AG04450 (cell line): Measurements from ENCODE around the gene MLN. TPM values are rescaled to one million over a fixed set of nuclear protein-coding genes. Genes with fewer than 3 reads are reported as not detected.

Experiments
- CTCF ChIA-PET: fragments of 300-600, 350-600 bp; formaldehyde crosslinking; extraction: SDS; loops from one replicate; lab custom pipeline; 2022; ENCODE audit warnings: antibody characterized with exemption, inconsistent platforms; lab: Charles Lee
- POLR2A ChIA-PET: fragments of 350-600 bp; formaldehyde crosslinking; extraction: SDS; loops from one replicate; lab custom pipeline; 2021; ENCODE audit warnings: antibody characterized with exemption, inconsistent platforms; lab: Yijun Ruan, JAX
- DNase-seq: peaks from one replicate; pipeline ENCODE4 v3.0.0-alpha.2; 2011; ENCODE audit warnings: low read depth, low spot score
- H3K27ac ChIP-seq: one replicate; pipeline ENCODE4 v1.5.1; 2012; ENCODE audit warnings: low read depth, low read length, control low read depth
- H3K27me3 ChIP-seq: one replicate; pipeline ENCODE4 v1.6.0; 2012; ENCODE audit warnings: low read length; ENCODE audit not compliant: control insufficient read depth, insufficient read depth
- H3K4me3 ChIP-seq: 2 replicates; pipeline ENCODE4 v1.5.1; 2011; ENCODE audit warnings: mild to moderate bottlenecking, low read depth, low read length, control low read depth
- H3K9me3 ChIP-seq: 2 replicates; pipeline ENCODE4 v1.5.1; 2012; ENCODE audit warnings: low read length; ENCODE audit not compliant: control insufficient read depth, insufficient read depth
- polyA minus RNA-seq: library from RNA; depleted of rRNA, polyadenylated mRNA; stranded (reverse); fragments of >200 nt; gene quantifications from 2 replicates; pipeline ENCODE4 v1.2.3, GENCODE V29; 2011; rRNA and poly(A)+ RNA removed
- polyA plus RNA-seq: library from polyadenylated mRNA; depleted of rRNA; stranded (reverse); fragments of >200 nt; gene quantifications from 2 replicates; pipeline ENCODE4 v1.2.3, GENCODE V29; 2011; rRNA removed
- TF ChIP-seq, protein P1 (sequence below): IDR thresholded peaks from 2 replicates; pipeline ENCODE4 v1.5.1; 2011; ENCODE audit warnings: low read depth, low read length, control low read depth, inconsistent platforms

The MLN gene, protein sequence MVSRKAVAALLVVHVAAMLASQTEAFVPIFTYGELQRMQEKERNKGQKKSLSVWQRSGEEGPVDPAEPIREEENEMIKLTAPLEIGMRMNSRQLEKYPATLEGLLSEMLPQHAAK
- not detected in 2 replicates for polyA plus RNA-seq
- polyA minus RNA-seq, result not detected in 2 replicates

DNA sequence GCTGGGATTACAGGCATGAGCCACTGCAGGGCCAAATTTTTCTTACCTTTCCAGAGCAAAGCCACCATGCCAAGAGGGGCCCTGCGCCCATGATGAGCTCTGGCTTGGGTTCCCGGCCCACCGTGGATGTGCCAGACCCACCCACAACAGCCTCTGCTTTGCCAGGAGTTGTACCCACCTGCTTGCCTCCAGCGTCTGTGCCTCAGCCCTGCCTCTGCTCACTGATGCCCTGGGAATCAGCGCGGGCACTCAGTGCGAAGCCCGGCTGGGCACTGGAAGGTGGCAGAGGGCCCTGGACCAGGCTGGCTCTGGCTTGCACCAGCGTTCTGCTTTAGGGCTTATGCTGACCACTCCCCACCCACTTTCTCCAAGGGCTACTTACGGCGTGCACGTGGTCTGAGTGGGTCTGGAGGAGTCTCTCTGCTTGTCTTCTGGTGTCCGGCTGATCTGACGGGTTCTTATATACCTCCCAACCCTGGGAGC lies at the start of gene MLN:
Gene MLN, minus strand, starts transcription at position 433 of the 483 bp plus-strand sequence. CDS start 2,840 bp downstream, outside the sequence.
- Histone ChIP-seq H3K9me3 (no peaks in the 10 kb centered on the region), H3K4me3 (no peak within 1 kb of the TSS), H3K27ac (no peak within 1 kb of the TSS), H3K27me3 (peaks cover 45% of the 10 kb centered on the region)
- CTCF ChIA-PET, result no interaction called here
- TF ChIP-seq, protein P1, sequence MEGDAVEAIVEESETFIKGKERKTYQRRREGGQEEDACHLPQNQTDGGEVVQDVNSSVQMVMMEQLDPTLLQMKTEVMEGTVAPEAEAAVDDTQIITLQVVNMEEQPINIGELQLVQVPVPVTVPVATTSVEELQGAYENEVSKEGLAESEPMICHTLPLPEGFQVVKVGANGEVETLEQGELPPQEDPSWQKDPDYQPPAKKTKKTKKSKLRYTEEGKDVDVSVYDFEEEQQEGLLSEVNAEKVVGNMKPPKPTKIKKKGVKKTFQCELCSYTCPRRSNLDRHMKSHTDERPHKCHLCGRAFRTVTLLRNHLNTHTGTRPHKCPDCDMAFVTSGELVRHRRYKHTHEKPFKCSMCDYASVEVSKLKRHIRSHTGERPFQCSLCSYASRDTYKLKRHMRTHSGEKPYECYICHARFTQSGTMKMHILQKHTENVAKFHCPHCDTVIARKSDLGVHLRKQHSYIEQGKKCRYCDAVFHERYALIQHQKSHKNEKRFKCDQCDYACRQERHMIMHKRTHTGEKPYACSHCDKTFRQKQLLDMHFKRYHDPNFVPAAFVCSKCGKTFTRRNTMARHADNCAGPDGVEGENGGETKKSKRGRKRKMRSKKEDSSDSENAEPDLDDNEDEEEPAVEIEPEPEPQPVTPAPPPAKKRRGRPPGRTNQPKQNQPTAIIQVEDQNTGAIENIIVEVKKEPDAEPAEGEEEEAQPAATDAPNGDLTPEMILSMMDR, result no peak
- POLR2A ChIA-PET, result no interaction called here
- DNase-seq, result no peak

DNA sequence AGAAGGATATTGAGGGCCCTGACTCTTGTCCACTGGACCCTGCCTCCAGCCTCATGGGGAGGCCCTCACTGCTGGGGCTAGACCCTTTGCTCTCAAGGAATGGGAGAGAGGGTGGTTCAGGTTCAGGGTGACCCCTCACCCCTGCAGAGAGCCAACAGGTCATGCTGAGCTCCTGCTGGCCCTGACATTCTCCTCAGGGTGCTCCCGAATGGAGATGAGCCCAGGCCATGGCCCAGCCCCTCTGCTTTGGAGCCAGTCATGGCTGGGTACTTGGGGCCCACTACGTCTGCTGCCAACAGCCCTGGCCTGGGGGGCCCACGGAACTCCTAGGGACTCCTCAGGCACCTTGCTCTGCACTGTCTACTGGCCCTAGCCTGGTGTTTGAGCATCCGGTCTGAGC lies 49.2 kb upstream of the MLN start:
- TF ChIP-seq, protein P1, result no peak
- POLR2A ChIA-PET, result no interaction called here
- Histone ChIP-seq H3K27ac (no peak overlapping the region), H3K9me3 (no peaks in the 10 kb centered on the region; the same call in 1 of the 2 replicates), H3K27me3 (peaks cover 38% of the 10 kb centered on the region), H3K4me3 (no peak overlapping the region)
- CTCF ChIA-PET, result interaction anchor here (0.6 kb wide), 1 partner anchor 727 kb away, joined by 3 read pairs; no protein-coding TSS in a partner anchor
- no peak for DNase-seq

DNA sequence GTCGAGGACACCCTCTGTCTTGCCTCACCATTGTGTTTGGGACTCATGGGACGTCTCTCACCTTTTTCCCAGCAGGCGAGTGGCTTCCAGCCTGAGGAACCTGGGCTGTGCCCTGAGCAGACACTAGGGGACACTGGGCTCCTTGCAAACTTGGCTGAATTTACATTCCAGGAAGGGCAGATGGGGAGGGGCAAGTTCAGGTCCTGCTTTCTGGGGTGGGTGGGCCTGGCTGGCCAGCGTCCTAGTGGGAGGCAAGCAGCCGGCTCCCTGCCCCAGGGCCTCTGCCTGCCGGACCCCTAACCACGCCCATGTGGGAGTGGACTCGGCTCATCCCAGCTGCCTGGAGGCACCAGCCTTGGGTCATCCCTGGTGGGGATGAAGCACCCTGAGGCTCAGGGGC lies 48.2 kb upstream of the MLN start:
- no peak for DNase-seq
- CTCF ChIA-PET, result interaction anchor here (2.7 kb wide), 1 partner anchor 13 kb away, joined by 6 read pairs; no protein-coding TSS in a partner anchor
- H3K9me3 ChIP-seq, result no peaks in the 10 kb centered on the region; the same call in 1 of the 2 replicates
- H3K27ac ChIP-seq, result no peak overlapping the region
- POLR2A ChIA-PET, result no interaction called here
- TF ChIP-seq, protein P1, result peak; percentile 43
- H3K4me3 ChIP-seq, result no peak overlapping the region
- peaks cover 35% of the 10 kb centered on the region for H3K27me3 ChIP-seq

DNA sequence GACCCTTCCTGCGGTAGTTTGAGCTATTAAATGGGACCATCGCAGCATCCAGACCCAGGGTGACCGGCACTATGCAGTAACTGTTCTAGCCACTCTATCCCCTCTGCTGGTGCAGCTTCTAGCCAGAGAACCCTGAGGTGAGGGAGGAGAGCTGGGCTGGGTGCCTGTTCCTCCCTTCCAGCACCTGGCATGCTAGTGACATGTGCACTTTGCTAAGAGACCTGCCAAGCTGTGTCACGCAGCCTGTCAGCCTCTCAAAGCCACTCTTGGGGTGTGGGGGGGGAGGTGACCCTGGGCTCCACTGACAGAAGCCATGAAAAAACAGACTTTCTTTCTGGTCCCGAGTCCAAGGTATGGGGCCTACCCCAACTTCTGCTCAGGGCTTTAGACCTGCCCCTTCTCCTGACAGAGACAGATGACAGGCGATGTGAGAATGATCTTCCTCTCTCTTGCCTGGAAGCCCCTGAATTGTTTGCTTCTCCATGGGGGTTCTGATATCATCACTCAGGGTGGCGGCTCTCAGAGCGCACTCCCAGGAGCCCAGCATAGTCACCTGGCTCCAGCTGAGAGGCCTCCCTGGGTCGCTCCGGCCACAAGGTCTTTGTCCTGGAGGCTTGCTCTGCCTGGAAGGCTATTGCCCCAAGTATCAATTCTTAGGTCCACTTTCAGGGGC lies 47.2 kb upstream of the MLN start:
- no peak for DNase-seq
- CTCF ChIA-PET, result interaction anchor here (1.2 to 2.7 kb wide), 2 partner anchors 12 to 80 kb away, joined by 5 to 6 read pairs; no protein-coding TSS in a partner anchor
- Histone ChIP-seq H3K4me3 (no peak overlapping the region), H3K27ac (no peak overlapping the region), H3K9me3 (no peaks in the 10 kb centered on the region), H3K27me3 (peaks cover 28% of the 10 kb centered on the region)
- POLR2A ChIA-PET, result no interaction called here
- TF ChIP-seq, protein P1, result no peak

DNA sequence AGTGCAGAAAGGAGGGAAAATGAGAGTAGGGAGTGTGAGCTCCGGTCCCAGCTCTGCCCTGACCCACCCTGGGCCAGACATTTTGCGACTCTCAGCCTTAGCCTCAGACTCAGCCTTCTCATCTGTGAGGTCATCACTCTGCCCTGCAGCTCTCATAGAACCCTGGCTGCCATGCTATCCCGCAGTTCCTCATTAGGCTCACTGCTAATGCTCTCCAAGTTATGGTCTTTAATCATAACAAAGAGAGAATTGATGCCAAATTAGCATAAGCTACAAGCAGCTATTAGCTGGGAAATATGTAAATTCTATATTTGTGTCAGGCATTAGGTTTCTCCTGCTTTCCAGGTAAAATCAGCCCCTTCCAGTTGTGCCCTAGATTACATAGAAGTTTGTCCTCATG lies 46.5 kb upstream of the MLN start:
- Histone ChIP-seq H3K4me3 (no peak overlapping the region), H3K9me3 (no peaks in the 10 kb centered on the region), H3K27me3 (peaks cover 21% of the 10 kb centered on the region), H3K27ac (no peak overlapping the region)
- TF ChIP-seq, protein P1, result no peak
- ChIA-PET POLR2A (no interaction called here), CTCF (interaction anchor here (1.2 to 2.7 kb wide), 2 partner anchors 11 to 79 kb away, joined by 5 to 6 read pairs; no protein-coding TSS in a partner anchor)
- no peak for DNase-seq
